GM12892 (cell line): ENCODE results near the gene SPRTN.

ENCODE experiments used
- POLR2A ChIP-seq: IDR thresholded peaks from 2 replicates; pipeline ENCODE4 v1.6.1; 2011; ENCODE audit warnings: low read depth, low read length, control low read depth
- POLR2AphosphoS5 ChIP-seq: IDR thresholded peaks from 2 replicates; pipeline ENCODE4 v1.6.1; 2011; ENCODE audit warnings: low read depth, low read length, control low read depth

DNA sequence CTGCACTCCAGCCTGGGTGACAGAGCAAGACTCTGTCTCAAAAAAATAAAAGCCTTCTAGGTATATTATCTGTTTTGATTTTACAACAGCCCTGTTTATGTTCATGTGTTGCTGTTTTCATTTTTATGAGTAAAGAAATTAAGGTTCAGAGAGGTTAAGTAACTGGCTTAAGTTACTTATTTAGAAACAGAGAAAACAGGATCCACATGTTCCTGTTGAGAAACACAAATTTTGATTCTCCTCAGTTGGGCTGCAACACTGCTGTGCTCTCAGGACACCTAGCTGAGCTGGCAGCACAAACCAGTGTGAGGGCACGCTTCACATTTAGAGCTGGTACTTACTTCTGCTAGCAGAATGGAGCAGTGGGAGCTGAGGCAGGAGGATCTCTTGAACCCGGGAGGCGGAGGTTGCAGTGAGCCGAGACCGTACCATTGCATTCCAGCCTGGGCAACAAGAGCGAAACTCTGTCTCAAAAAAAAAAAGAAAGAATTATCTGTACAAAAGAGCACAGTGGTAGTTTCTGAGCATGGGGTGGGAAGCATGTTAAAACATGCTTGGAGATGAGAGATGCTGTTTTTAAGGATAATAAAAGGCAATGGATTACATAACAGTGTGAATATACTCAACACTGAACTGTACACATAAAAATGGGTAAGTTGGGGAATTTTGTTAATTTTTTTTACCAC lies 2.4 kb downstream of the SPRTN start:
- TF ChIP-seq POLR2AphosphoS5 (no peak), POLR2A (no peak)
